Measurements from ENCODE around the gene CAMKV.
"Not testable (repeated sequence)": the region's sequence is repeated elsewhere in the genome, so short reads cannot be mapped to it uniquely, and the experiment has no call there.

Gene CAMKV

DNA sequence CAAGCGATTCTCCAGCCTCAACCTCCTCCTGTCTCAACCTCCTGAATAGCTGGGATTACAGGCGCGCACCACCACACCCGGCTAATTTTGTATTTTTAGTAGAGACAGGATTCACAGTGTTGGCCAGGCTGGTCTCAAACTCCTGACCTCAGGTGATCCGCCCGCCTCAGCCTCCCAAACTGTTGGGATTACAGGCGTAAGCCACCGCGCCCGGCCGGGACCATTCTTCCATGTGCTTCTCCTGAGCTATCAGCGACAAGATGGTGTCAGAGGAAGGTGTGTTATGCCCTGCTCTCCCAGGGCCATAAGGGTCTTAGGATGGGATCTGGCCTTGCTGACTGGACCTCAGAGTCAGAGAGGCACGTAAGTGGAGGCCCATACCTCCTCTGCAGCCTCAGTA lies 34.7 kb upstream of the CAMKV start:
- H2BK120ac ChIP-seq (ENCODE audit: low read depth, low read length); H4K5ac ChIP-seq (ENCODE audit: low read length); H3K36me3 ChIP-seq (ENCODE audit: control insufficient read depth, insufficient read depth, low read length); H3K4me2 ChIP-seq (ENCODE audit: low read length); H3K27ac ChIP-seq (ENCODE audit: low read depth, low read length); DNase-seq; H3K79me1 ChIP-seq (ENCODE audit: low read length); H2BK5ac ChIP-seq (ENCODE audit: low read length); H3K79me2 ChIP-seq (ENCODE audit: control insufficient read depth, insufficient read depth, low read length); H3K18ac ChIP-seq (ENCODE audit: low read length); H3K4me3 ChIP-seq (ENCODE audit: low read length); H3K4me1 ChIP-seq (ENCODE audit: control insufficient read depth, low read depth, low read length); H2BK15ac ChIP-seq (replicated peaks; ENCODE audit: low read depth); H4K8ac ChIP-seq (ENCODE audit: low read depth, low read length); H3K4ac ChIP-seq (ENCODE audit: low read depth, low read length); H3K27me3 ChIP-seq (ENCODE audit: insufficient read depth, low read length, poor library complexity): not testable (repeated sequence)
- H3K56ac ChIP-seq (ENCODE audit: low read length): peak overlapping the region; percentile 66
- peak overlapping the region; percentile 25 for H3K23ac ChIP-seq (ENCODE audit: low read length)
- WGBS (ENCODE audit: extremely low coverage, insufficient coverage, low lambda C conversion rate): no CpG with 5 or more reads among the region's 13 CpGs
- H3K9ac ChIP-seq (ENCODE audit: low read length): peak overlapping the region; percentile 8
- peak overlapping the region; percentile 94 for H2AK5ac ChIP-seq (ENCODE audit: low read length)

GRCh38 chr3:49903451-49904424 lies 34.0 kb upstream of the CAMKV start, which contains the start of gene MST1R:
Gene MST1R, minus strand, starts transcription at chr3:49903873. Its CDS starts 264 bp downstream, at chr3:49903609.
- peak within 1 kb of the TSS; percentile 62 for H3K9ac ChIP-seq (ENCODE audit: low read length)
- no CpG with 5 or more reads among the region's 65 CpGs for WGBS (ENCODE audit: extremely low coverage, insufficient coverage, low lambda C conversion rate)
- H3K36me3 ChIP-seq (ENCODE audit: control insufficient read depth, insufficient read depth, low read length): no peaks in the 10 kb centered on the region
- H3K79me2 ChIP-seq (ENCODE audit: control insufficient read depth, insufficient read depth, low read length): no peaks in the 10 kb centered on the region
- no peak within 1 kb of the TSS for H4K8ac ChIP-seq (ENCODE audit: low read depth, low read length)
- H2BK15ac ChIP-seq (replicated peaks; ENCODE audit: low read depth): no peak within 1 kb of the TSS
- H2BK120ac ChIP-seq (ENCODE audit: low read depth, low read length): no peak within 1 kb of the TSS
- H3K18ac ChIP-seq (ENCODE audit: low read length): no peak within 1 kb of the TSS
- peak within 1 kb of the TSS; percentile 34 for H3K4me2 ChIP-seq (ENCODE audit: low read length)
- no peak within 1 kb of the TSS for H3K4ac ChIP-seq (ENCODE audit: low read depth, low read length)
- no peak within 1 kb of the TSS for H3K27ac ChIP-seq (ENCODE audit: low read depth, low read length)
- no peaks in the 10 kb centered on the region for H3K27me3 ChIP-seq (ENCODE audit: insufficient read depth, low read length, poor library complexity)
- H3K4me3 ChIP-seq (ENCODE audit: low read length): no peak within 1 kb of the TSS
- H3K56ac ChIP-seq (ENCODE audit: low read length): peak within 1 kb of the TSS; percentile 81
- peak; percentile 96 for DNase-seq
- H3K4me1 ChIP-seq (ENCODE audit: control insufficient read depth, low read depth, low read length): peaks cover 5% of the 10 kb centered on the region
- H4K5ac ChIP-seq (ENCODE audit: low read length): no peak within 1 kb of the TSS
- no peak within 1 kb of the TSS for H2BK5ac ChIP-seq (ENCODE audit: low read length)
- H3K23ac ChIP-seq (ENCODE audit: low read length): peak within 1 kb of the TSS; percentile 25
- H3K79me1 ChIP-seq (ENCODE audit: low read length): no peaks in the 10 kb centered on the region
- H2AK5ac ChIP-seq (ENCODE audit: low read length): peak within 1 kb of the TSS; percentile 94

DNA sequence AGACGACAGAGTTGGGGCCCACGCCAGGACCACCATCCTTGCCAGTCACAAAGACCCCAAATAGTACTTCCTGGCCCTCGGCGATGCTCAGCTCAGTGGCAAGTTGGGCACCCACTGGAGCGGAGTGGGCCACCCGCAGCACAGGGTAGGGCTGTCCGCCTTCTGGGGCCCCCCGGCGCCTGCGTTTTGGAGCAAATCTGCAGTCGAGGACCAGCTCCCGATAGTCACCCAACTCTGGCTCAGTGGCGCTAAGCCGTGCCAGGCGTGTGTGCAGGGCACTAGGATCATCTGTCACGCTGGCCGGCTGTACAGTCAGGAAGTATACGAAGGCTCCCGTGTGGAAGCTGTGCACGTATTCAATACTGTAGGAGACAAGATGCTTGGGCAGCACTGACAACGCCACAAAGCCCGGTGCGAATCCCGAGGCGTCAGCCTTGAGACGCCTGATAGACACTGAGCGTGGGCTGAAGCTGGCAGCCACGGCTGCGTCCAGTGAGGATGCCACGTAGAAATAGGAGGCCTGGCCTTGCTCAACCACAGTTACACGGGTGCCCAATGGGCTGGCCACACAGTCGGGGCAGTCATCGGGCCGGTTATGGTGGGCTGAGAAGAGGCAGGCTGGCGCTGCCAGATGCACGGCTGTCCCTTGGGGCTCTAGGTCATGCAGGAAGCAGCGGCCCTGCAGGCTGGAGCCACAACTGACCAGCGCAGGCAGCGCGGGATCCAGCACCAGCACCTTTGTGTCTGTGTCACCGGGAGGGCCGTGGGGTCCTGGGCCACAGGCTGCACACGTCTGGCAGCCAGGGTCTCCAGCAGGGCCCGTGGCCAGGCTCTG lies 33.0 kb upstream of the CAMKV start:
- H3K4me3 ChIP-seq (ENCODE audit: low read length): no peak overlapping the region
- no peak overlapping the region for H3K4ac ChIP-seq (ENCODE audit: low read depth, low read length)
- H3K27ac ChIP-seq (ENCODE audit: low read depth, low read length): no peak overlapping the region
- no peak overlapping the region for H2BK5ac ChIP-seq (ENCODE audit: low read length)
- H3K4me2 ChIP-seq (ENCODE audit: low read length): no peak overlapping the region
- H3K18ac ChIP-seq (ENCODE audit: low read length): no peak overlapping the region
- peaks cover 2% of the 10 kb centered on the region for H3K4me1 ChIP-seq (ENCODE audit: control insufficient read depth, low read depth, low read length)
- no peaks in the 10 kb centered on the region for H3K27me3 ChIP-seq (ENCODE audit: insufficient read depth, low read length, poor library complexity)
- peak overlapping the region; percentile 81 for H3K56ac ChIP-seq (ENCODE audit: low read length)
- no peak overlapping the region for H2BK15ac ChIP-seq (replicated peaks; ENCODE audit: low read depth)
- H3K9ac ChIP-seq (ENCODE audit: low read length): peak overlapping the region; percentile 46
- H2AK5ac ChIP-seq (ENCODE audit: low read length): no peak overlapping the region
- no peak overlapping the region for H4K8ac ChIP-seq (ENCODE audit: low read depth, low read length)
- no peak overlapping the region for H2BK120ac ChIP-seq (ENCODE audit: low read depth, low read length)
- no peak overlapping the region for H4K5ac ChIP-seq (ENCODE audit: low read length)
- H3K23ac ChIP-seq (ENCODE audit: low read length): no peak overlapping the region
- DNase-seq: no peak
- no CpG with 5 or more reads among the region's 44 CpGs for WGBS (ENCODE audit: extremely low coverage, insufficient coverage, low lambda C conversion rate)
- no peaks in the 10 kb centered on the region for H3K79me2 ChIP-seq (ENCODE audit: control insufficient read depth, insufficient read depth, low read length)
- no peaks in the 10 kb centered on the region for H3K36me3 ChIP-seq (ENCODE audit: control insufficient read depth, insufficient read depth, low read length)
- H3K79me1 ChIP-seq (ENCODE audit: low read length): no peaks in the 10 kb centered on the region

DNA sequence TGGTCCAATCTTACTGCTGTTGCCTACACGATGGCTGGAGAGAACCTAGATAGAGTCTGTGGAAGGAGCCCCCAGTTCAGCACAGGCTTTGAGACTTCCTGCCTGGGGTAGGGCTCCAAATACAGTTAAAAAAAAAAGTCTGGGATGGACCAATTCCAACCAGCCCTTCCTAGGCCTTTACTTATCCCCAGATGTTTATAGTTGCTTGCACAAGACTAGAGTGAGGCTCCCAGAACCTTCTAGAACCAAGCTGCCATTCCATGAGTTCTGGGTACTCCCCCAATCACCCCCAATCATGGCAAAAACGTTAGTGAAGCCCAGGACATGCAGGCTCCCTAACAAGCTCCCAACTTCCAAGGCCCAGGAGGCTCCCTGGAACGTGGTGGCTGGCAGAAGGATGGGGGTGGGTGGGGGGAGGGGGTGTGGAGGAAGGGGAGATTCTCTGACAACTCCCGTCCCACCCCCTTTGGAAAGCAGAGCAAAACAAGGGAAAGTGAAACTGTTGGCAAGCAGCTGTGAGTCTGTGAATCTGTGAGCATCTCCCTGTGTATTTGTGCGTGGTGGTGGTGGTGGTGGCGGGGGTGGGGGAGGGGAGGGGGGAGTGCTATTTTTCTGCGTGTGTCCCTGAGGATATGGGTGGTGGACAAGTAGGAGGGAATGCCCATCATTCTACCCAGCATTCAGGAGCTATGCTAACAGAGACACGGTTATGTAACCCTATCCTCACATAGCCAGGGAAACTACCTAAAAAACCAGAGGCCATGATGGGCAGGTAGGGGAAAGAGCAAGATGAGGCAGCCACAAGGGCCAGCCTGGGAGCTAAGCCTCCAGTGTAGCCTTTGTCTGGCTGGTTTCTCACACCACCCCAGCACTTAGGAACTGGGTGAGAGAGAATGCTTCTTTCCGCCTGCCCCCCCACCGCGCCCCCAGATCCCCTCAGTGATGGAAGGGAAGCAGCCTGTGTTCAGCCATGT lies 31.9 kb upstream of the CAMKV start:
- H2BK120ac ChIP-seq (ENCODE audit: low read depth, low read length): no peak overlapping the region
- no peak overlapping the region for H3K4ac ChIP-seq (ENCODE audit: low read depth, low read length)
- H3K4me2 ChIP-seq (ENCODE audit: low read length): no peak overlapping the region
- H3K27ac ChIP-seq (ENCODE audit: low read depth, low read length): no peak overlapping the region
- no peak for DNase-seq
- no peaks in the 10 kb centered on the region for H3K36me3 ChIP-seq (ENCODE audit: control insufficient read depth, insufficient read depth, low read length)
- H3K79me1 ChIP-seq (ENCODE audit: low read length): no peaks in the 10 kb centered on the region
- H2BK15ac ChIP-seq (replicated peaks; ENCODE audit: low read depth): no peak overlapping the region
- no peak overlapping the region for H4K5ac ChIP-seq (ENCODE audit: low read length)
- peaks cover 2% of the 10 kb centered on the region for H3K4me1 ChIP-seq (ENCODE audit: control insufficient read depth, low read depth, low read length)
- no peak overlapping the region for H3K18ac ChIP-seq (ENCODE audit: low read length)
- H3K23ac ChIP-seq (ENCODE audit: low read length): no peak overlapping the region
- H4K8ac ChIP-seq (ENCODE audit: low read depth, low read length): no peak overlapping the region
- H2BK5ac ChIP-seq (ENCODE audit: low read length): no peak overlapping the region
- WGBS (ENCODE audit: extremely low coverage, insufficient coverage, low lambda C conversion rate): no CpG with 5 or more reads among the region's 11 CpGs
- H3K27me3 ChIP-seq (ENCODE audit: insufficient read depth, low read length, poor library complexity): no peaks in the 10 kb centered on the region
- no peak overlapping the region for H3K4me3 ChIP-seq (ENCODE audit: low read length)
- no peak overlapping the region for H2AK5ac ChIP-seq (ENCODE audit: low read length)
- H3K56ac ChIP-seq (ENCODE audit: low read length): no peak overlapping the region
- no peak overlapping the region for H3K9ac ChIP-seq (ENCODE audit: low read length)
- no peaks in the 10 kb centered on the region for H3K79me2 ChIP-seq (ENCODE audit: control insufficient read depth, insufficient read depth, low read length)

DNA sequence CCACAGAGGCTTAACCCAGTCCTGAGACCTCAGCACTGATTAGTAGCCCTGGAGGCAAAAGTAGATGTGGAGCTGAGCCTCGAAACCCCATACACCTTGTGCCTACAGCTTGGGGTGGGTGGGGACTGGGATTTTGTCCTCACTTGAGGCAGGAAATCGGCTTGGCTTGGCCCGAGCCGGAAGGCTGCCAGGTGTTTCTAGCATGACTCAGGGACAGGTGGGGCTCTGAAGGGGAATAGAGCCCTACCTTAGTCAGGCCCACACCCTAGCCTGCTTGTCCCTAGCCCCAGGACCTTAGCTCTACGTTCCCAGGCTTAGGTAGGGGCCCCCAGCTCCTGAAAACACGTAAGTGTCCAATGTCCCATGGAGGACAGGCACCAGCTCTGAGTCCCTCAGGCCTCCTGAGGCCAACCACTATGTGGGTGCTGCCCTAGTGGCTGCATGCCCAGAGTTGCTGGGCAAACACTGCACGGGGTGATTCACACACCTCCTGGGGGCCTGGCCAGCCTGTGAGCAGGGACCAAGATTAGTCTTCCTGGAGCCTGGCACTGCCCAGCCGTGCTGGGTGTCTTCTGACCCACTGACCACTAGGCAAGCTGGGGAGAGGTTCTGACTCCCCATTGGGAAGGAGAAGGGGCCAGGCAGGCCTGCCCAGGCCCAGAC lies 30.9 kb upstream of the CAMKV start:
- no CpG with 5 or more reads among the region's 8 CpGs for WGBS (ENCODE audit: extremely low coverage, insufficient coverage, low lambda C conversion rate)
- DNase-seq: no peak
- Histone ChIP-seq H4K5ac (ENCODE audit: low read length) (no peak overlapping the region), H3K79me1 (ENCODE audit: low read length) (no peaks in the 10 kb centered on the region), H3K4me2 (ENCODE audit: low read length) (no peak overlapping the region), H2BK120ac (ENCODE audit: low read depth, low read length) (no peak overlapping the region), H3K18ac (ENCODE audit: low read length) (no peak overlapping the region), H2BK15ac (replicated peaks; ENCODE audit: low read depth) (no peak overlapping the region), H3K56ac (ENCODE audit: low read length) (no peak overlapping the region), H3K4me1 (ENCODE audit: control insufficient read depth, low read depth, low read length) (peaks cover 2% of the 10 kb centered on the region), H3K27me3 (ENCODE audit: insufficient read depth, low read length, poor library complexity) (no peaks in the 10 kb centered on the region), H2AK5ac (ENCODE audit: low read length) (no peak overlapping the region), H4K8ac (ENCODE audit: low read depth, low read length) (no peak overlapping the region), H3K4me3 (ENCODE audit: low read length) (no peak overlapping the region), H3K36me3 (ENCODE audit: control insufficient read depth, insufficient read depth, low read length) (no peaks in the 10 kb centered on the region), H3K79me2 (ENCODE audit: control insufficient read depth, insufficient read depth, low read length) (no peaks in the 10 kb centered on the region), H2BK5ac (ENCODE audit: low read length) (no peak overlapping the region), H3K4ac (ENCODE audit: low read depth, low read length) (no peak overlapping the region), H3K9ac (ENCODE audit: low read length) (no peak overlapping the region), H3K27ac (ENCODE audit: low read depth, low read length) (no peak overlapping the region), H3K23ac (ENCODE audit: low read length) (no peak overlapping the region)
